HG03460 (cell line): ENCODE measurements around the gene FCRL5.
A peak's percentile ranks its signal among the peaks of the same experiment; 100 is the strongest.
"Not testable (repeated sequence)": the region's sequence is repeated elsewhere in the genome, so short reads cannot be mapped to it uniquely, and the experiment has no call there.

ENCODE experiments used
- ATAC-seq: cut with Tn5 transposase; IDR thresholded peaks from one replicate; pipeline ENCODE4 v1.9.1; 2021; ENCODE audit not compliant: unreplicated experiment

FCRL5 gene

GRCh38 chr1:157551694-157552693 is at the start of gene FCRL5:
Gene FCRL5 (minus strand): TSS chr1:157552515. CDS start chr1:157552362, 153 bp downstream.
- ATAC-seq = peak; percentile 88

- ATAC-seq = no peak
These were observed 47.9 kb upstream of the FCRL5 start for GRCh38 chr1:157600236-157600635.

- ATAC-seq = peak; percentile 60
These were observed 45.8 kb upstream of the FCRL5 start, which contains the start of gene FCRL4 for GRCh38 chr1:157597959-157598667. Gene FCRL4 (minus strand): TSS chr1:157598085. CDS start chr1:157597944, 141 bp downstream.

GRCh38 chr1:157596384-157596783 is 44.1 kb upstream of the FCRL5 start:
- ATAC-seq = peak; percentile 40

- peak; percentile 75 for ATAC-seq
These were observed 43.0 kb upstream of the FCRL5 start for GRCh38 chr1:157595356-157595755.

GRCh38 chr1:157585984-157586383 is 33.7 kb upstream of the FCRL5 start:
- ATAC-seq = no peak

GRCh38 chr1:157584503-157584902 is 32.2 kb upstream of the FCRL5 start:
- ATAC-seq = no peak

- no peak for ATAC-seq
These were observed 28.5 kb upstream of the FCRL5 start for GRCh38 chr1:157580828-157581210.

GRCh38 chr1:157580179-157580827 is 28.0 kb upstream of the FCRL5 start:
- ATAC-seq = no peak

- no peak for ATAC-seq
These were observed 25.1 kb upstream of the FCRL5 start for GRCh38 chr1:157577420-157577819.

GRCh38 chr1:157575744-157576143 is 23.4 kb upstream of the FCRL5 start:
- ATAC-seq = peak; percentile 83

GRCh38 chr1:157574836-157575235 is 22.5 kb upstream of the FCRL5 start:
- no peak for ATAC-seq

GRCh38 chr1:157566484-157567300 is 14.4 kb upstream of the FCRL5 start:
- peak; percentile 44 for ATAC-seq

GRCh38 chr1:157562515-157562914 is 10.2 kb upstream of the FCRL5 start:
- ATAC-seq = peak; percentile 74

GRCh38 chr1:157558119-157558518 is 5.8 kb upstream of the FCRL5 start:
- no peak for ATAC-seq

GRCh38 chr1:157548081-157548480 is 4.2 kb downstream of the FCRL5 start:
- ATAC-seq = not testable (repeated sequence)

- no peak for ATAC-seq
These were observed 9.6 kb downstream of the FCRL5 start for GRCh38 chr1:157542676-157543075.

- ATAC-seq = no peak
These were observed 11.5 kb downstream of the FCRL5 start for GRCh38 chr1:157540852-157541251.

- ATAC-seq = no peak
These were observed 12.1 kb downstream of the FCRL5 start for GRCh38 chr1:157540160-157540748.

- ATAC-seq = no peak
These were observed 12.7 kb downstream of the FCRL5 start for GRCh38 chr1:157539568-157539967.
